DMS 273 treated with DMSO at 0.1 percent for 48 hours (cell line): ENCODE measurements around the gene COLQ.

Experiments
- DNase-seq: peaks from one replicate; lab custom pipeline; 2025; lab: John Stamatoyannopoulos, UW

The COLQ gene

DNA sequence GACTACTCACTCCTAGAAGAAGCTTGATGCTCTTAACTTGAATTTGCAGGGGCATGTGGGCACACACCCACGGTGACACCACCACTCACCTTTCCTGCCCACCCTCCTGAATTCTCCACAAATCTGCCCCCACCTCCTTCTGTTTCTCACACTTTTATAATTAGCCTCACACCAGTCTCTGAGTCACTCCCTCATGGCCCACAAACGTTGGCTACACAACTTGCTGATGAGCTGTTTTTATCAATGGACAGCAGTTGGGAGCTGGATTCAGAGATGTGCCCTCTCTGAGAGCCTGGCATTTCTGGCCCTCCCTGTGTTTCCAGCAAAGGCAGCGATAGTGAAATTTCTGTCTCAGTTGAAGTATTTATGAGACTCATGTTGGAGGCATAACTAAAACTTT is 1.3 kb downstream of the COLQ start:
- DNase-seq: no peak

DNA sequence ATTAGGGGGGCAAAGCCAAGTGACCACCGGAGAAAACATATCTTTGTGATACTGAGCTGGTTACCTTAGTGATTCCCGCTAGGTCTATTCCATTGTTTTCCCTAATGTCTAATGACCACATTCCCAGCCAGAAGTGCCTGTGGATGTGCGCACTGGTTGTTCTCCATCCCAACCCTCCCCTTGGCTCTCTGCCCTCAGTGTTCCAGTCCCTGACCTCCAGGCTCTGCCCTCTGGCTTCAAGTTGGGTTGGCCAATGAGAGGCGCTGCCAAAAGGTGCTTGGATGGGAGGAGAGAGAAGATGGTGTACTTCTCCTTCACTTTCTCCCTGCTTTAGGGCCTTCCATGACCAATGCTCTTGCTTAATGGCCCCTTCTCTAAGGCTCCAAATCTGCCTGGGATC is 2.4 kb downstream of the COLQ start:
- DNase-seq: no peak

DNA sequence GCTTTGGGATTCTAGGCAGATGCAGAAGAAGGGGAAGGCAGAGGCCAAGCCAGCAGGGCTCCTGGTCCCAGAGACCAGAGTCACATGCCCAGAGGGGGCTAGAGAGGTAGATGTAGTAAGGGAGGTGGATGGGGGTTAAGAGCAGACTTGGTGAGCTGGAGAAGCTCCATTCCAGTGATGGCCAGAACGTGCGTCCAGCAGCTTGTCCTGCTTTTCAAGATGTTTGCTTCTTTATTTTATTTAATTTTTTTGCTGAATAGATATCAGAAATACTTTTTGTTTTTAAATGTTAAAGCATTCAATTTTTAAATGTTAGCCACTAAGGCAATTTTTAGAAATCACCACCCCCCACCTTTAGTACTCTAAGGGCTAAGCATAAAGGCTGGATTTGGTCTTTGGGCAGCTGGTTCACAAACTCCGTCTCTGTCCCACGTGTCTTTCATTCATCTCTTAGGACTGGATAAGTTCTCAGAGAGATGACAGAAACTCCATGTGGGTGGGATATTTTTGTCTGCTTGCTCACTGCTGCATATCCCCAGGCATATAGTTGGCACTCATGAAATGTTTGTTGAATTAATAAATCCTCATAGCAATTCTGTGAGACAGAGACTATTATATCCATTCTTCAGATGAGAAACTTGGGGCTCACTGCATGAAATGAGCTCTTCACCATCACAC is 6.7 kb downstream of the COLQ start:
- no peak for DNase-seq

DNA sequence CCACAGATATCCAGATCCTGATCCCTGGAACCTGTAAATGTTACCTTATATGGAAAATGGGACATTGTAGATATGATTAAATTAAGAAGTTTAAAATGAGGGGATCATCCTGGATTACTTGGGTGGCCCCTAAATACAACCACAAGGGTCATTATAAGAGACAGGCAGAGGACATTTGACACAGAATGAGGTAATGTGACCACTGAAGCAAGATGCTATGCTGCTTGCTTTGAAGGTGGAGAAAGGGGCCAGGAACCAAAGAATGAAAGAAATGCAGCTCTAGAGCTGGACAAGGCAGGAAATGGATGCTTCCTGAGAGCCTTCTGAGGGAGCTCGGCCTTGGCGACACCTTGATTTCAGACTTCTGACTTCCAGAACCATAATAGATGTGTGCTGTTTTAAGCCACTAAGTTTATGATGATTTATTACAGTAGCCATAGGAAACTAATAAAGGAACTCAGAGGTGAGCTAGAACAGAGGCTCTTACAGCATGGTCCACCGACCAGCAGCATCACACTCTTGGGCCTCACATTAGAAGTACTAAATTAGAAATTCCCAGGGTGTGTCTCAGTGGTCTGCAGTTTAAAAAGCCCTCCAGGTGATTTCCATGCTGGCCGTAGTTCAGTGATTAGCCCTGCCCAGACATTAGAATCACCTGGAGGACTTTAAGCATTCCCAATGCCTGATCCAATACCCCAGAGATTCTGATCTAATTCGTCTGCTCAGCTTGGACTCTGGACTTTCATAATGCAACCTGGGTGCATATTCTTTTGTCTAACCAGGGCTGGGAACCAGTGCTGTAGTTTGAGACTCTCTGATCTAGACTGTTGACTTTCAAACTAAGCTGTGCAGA is 7.5 kb downstream of the COLQ start:
- no peak for DNase-seq

DNA sequence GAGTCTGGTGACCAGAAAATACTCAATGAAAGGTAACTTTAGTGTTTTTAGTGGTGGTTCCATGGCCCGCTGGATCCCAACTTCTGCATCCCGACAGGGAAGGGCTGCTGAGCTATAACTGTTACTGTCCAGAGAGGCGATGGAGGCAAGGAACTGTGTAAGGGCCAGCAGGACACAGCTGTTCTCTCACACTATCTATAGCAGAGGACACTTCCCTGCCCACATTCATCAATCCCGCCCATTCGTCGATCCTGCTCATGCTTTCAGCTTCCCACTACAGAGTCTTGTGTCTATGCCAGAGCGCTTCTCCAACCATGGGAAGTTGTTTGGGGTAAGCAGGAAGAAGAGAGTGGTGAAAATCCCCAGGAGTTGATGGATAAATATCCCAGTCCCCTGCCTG is 8.4 kb downstream of the COLQ start:
- DNase-seq: no peak

DNA sequence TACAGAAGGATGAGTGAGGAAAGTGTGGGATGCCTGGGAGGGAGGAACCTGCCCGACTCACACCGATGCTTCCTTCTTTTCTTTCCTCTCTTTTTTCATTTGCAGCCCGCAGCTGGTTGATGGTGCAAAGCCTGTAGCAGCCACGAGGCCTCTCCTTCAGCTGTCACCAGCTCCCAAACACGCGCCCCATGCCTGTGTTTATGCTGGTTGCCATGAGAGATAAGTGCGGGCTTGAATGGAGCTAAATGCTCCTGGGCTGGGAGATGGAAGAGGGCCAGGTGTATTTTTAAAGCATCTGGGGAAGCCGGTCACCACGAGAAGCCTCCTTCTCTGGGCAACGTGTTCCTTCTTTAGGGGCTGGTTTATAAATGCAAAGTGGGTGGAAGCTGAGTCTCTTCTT is 9.3 kb downstream of the COLQ start:
- DNase-seq: peak; percentile 60

DNA sequence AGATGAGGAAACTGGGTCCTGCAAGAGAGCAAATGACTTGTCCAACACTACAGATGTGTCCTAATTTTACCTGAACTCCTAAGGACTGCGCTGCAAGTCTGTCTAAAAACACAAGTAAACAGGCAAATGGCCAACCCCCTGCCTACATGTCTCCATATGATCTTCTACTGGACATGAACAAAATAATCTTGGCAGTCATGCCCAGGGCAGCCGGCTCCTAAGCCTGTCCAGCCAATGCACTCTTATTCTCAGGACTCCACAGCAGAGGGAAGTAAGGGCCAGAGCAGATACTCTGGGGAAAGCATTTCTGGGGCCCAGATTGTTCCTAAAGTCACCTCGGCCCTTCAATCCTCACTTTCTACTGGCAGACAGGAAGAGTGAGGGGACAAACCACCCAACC is 10.3 kb downstream of the COLQ start:
- no peak for DNase-seq

DNA sequence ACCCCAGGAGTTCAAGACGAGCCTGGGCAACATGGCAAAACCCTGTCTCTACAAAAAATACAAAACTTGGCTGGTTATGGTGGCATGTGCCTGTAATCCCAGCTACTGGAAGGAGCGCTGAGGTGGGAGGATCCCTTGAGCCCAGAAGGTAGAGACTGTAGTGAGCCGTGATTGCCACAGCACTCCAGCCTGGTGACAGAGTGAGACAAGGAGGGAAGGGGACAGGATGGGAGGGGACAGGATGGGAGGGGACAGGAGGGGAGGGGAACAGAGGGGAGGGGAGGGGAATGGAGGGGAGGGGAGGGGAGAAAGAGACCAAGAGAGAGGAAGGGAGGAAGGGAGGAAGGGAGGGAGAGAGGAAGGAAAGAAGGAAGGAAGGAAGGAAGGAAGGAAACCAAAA is 11.0 kb downstream of the COLQ start:
- no peak for DNase-seq

DNA sequence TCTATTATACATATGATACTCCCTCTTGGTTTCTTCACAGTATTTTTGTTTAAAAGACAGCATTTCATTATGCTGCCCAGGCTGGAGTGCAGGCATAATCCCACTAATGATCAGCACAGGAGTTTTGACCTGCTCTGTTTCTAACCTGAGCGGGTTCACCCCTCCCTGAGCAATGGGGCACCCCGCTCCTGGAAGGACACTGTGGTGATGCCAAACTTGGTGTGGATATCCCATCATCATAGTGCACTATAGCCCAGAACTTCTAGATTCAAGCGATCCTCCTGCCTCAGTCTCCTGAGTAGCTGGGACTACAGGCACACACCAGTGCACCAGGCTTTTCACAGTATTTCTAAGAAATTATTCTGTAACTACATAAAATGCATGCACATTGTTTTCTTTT is 14.9 kb downstream of the COLQ start:
- DNase-seq: no peak

DNA sequence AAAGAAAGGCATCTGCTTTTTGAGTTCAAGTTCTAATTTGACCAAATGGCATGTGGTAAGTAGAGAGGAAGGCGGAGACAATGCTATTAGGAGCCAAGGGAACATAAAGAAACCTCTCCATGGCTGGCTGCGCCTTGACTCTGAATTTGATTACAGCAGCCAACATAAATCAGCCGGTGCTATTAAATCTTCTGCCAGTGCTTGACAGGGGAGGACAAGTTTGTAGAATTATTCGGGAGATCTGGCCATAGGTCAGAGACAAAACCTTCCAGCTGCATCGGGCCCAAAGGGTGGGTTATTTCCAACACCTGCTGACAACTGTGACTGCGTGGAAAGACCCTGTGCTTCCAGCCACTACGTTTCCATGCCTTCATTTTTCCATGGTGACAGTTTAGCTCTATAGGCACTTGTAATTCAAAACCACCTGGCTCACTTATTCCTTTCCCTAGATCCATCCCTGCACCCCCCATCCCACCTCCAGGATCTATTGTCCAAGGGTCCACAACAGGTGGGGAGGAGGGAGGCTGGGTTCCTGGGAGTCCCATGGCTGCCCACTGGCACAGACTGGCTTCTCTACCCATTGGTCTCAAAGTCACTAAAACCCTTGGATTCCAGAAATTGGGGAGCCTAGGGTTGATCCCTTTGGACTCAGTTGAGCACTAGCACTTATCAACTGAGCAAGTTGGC is 15.9 kb downstream of the COLQ start:
- DNase-seq: no peak

DNA sequence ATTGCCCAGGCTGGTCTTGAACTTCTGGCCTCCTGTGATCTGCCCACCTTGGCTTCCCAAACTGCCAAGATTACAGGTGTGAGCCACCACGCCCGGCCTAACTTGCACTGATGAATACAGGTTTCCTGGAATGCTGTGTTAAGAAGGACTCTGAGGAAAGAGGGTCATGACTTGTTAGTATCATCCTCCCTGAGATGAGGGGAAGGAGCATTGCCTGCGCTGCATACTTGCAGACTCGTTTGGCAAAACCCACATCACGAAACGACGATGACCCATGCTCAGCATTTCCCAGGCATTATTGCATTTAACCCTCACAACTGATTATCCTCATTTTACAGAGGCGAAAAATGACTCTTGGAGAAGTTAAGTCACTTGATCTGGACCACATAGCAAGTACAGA is 18.9 kb downstream of the COLQ start:
- DNase-seq: no peak

DNA sequence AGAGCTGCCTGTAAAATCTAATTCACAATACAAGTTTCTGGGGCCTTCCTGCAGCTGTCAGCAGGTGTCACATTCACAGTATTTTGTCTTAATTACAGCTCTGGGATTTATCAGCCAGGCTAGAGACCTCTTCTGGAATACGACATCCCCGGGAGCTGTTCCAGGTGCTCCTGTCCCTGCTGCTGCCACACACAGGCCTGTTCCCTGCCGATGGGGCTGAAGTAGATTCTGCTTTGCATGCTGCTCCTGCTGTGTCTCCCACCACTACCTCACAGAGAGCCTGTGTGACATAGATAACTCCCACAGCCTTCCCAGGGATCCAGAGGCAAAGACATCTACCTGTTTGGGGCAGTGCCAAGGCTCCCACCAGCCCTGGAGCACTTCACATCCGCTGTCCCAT is 20.4 kb downstream of the COLQ start:
- no peak for DNase-seq

DNA sequence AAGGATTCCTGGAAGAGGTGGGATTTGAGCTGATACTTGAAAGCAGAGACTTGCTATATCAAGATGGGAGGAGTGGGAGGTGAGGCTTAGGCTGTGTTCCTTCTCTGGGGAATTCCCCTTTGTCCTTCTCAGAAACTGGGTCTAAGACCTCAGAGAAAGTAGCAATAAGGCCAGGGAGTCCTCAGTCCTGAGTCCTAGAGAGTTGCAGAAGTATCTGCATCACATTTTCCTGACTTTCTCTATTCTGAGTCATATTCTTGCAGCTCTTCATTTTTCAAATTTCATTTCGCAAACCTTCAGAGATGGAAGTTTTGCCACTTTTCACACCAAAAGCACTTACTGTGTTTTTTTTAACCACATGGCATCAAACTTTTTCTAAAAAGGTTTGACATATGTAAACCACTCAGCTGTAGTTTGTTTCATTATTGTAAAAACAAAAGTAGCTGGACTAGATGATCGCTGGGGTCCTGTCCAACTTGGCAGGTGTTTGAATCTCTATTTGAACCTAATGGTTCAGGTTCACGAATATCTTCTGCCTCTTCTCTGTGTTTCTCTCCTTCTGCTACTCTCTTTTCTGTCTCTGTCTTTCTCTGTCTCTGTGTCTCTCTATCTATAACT is 21.3 kb downstream of the COLQ start:
- DNase-seq: no peak

DNA sequence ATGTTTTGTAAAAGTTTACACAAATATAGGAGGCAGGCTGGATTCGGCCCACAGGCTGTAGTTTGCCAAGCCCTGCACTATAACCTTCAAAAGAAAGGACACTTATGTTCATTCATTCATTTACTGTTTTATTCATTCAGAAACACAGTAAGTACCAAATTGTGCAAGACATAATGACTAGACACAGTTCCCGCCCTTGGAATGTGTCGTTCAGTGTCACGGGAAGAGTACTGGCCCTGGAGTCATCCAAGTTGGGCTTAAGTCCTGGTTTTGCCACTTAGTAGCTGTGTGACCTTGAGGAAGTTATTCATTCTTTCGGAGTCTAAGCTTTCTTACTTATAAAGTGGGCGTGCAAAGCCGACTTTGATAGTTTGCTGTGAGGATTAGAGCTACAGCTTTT is 22.0 kb downstream of the COLQ start:
- DNase-seq: no peak

DNA sequence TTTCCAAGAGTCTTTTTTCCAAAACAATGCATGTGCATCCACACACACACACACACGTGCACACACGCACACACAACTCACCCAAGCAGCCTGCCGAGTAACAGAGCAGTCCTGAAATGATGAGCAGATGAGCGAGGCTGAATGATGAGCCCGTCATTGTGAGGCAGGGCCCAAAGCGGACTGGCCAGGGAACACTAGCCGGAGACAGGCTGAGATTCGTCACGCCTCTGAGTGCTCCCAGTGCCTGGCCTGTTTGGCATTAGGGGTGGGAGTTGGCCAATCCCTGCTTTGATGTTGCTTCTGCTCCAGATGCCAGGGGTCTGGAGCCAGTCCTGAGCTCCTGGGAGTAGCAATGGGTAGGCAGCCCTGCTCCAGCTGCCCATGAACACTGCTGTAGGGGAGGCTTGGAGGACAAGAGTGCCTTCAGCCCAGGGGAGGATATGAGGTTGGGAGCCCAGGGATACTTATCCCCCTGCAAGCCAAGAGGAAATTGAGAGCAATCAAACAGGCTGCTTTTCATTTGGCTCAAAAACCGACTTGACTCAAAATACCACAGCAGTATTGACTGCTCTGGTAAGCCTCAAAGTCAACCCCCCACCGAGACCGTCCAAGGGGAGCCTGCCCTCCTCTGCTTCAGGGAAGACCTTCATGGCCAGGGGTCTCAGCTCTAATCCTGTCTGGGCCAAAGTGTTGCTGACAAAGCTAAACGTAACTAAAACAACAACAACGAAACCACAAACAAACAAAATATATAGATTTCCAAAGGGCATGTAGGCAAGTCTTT is 22.9 kb downstream of the COLQ start:
- peak; percentile 14 for DNase-seq

DNA sequence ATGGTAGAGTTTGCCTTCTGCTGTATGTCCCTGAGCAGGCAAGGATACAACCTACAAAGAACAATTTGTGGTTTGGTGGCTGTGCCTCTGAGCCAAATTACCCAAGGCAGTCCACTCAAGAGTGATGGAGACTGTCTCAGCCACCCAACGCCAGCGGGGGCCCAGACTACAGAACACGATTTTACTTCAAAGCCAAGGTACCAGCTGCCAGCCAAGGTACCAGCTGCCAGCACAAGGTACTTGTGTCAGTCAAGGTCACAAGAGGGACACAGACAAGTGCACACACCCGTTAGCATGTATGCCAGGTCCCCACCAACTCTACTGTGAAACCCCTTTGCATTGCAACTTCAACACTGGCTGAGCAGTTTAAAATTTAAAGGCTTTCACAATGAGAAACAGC is 23.5 kb downstream of the COLQ start:
- DNase-seq: no peak

DNA sequence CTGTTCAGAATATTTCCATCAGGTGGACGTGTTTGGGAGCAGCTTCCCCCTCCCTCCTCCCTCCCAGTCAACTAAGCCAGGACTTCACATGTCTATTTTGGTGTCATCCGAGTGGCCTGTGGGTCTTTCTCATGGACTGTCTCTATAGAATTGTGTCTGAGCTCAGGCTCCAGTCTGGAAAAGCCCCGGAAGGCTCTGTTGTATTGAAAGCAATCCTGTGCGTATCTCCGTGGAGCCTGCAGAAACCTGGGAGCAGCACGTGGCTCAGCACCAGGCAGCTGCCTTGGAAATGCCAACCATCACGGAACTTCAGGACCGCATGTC is 25.2 kb downstream of the COLQ start:
- no peak for DNase-seq

DNA sequence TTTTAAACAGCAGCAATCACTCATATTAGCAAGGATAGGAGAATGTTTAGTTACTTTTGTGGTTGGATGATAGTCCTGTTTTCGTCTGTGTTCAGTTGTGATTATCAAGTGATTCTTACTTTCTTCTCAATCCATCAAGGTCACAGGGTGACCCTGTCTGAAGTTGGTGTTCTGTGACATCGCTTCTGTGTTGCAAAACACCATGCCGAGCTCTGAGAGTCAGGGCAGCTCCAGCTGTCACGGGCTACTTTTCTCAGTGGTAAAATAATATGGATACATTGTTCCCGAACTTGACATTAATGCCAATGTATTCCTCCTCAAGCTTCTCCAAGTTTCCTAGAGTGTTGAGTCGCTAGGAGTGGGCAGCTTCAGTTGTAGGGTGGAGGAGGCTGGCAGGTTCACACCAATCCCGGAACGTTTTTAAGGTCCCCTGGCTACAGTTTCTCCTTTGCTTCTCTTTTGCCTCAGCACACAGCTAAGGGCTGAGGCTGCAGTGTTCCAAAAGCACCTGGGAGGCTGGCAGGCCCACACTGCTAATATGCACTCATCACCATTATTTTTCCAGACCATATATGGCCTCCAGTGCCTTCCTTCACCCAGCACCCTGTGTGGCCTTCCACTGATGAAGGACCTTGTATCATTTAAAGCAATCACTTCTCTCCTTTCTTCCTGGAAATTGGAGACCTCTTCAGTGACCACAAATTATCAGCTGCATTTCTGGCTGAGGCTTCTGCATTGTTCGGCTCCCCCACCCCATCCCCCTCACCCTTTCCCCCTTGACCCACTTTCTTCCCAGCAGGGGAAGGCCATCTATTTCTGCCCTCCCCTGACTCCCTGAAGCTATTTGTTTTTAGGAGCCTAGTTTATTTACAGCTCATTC is 25.8 kb downstream of the COLQ start:
- DNase-seq: no peak

DNA sequence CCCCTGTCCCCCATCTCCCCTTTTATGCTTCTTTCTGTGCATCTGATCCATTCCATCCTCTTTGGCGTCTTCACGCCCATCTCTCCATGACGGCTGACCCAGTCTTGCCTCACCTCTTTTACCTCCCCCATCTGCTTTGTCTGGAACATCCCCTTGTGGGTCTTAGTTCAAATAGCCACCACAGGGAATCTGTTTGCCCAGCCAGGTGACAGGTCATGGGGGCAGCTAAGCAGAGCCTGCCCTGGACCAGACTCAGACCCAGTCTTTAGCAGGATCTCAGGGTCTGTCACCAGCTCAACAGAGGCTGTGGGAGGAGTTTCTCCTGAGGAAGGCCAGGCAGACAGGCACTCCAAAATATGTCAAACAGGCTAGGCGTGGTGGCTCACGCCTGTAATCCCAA is 28.1 kb downstream of the COLQ start:
- DNase-seq: no peak

DNA sequence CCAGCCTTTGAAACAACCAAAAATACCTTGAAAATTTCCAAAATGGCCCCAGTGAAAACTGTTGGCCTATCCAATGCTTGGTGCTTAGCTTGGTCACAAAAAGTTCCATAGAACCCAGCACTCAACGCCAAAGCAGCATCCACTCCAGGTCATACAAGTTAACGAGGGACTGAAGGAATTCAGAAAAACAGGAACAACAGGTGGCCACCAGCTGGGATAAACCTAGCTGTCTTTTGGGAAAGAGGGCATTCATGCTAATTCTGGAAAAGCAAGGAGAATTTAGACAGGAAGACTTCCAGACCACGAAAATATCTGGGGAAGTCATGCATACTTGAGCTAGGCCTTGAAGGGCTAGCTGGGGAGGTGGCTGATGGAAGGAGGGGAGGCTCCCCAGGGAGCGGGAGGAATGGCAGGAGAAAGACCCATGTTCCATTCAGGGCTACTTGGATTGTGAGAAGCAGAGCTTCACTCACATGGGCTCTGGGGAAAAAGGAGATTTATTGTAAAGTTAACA is 28.6 kb downstream of the COLQ start:
- no peak for DNase-seq

DNA sequence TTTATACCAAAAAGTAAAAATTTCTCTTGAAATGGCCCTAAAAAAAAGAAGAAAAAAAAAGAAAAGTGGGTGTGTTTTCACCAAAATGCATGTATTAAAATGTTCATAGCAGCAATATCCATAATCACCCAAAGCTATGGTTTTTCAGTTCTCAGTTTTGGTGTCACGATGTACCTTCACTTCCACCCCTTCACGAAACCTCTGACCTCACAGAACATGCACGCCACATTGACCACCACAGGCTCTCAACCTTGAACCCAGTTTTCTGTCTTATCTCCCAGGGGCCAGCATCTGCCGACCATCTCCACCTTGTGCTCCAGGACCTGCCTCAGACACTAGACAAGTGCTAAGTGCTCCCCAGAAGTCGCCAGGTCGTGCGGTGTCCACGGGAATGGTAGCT is 30.4 kb downstream of the COLQ start:
- no peak for DNase-seq
